PC-3 (cell line): Measurements from ENCODE around the gene FHL2. TPM values are rescaled to one million over a fixed set of nuclear protein-coding genes. Genes with fewer than 3 reads are reported as not detected.

Experiments used
- ATAC-seq: fragments of 200-7000 bp; cut with Tn5 transposase; 2 replicates; pipeline ENCODE4 v1.9.1; 2020; ENCODE audit warnings: mild to moderate bottlenecking, moderate library complexity
- BruUV-seq: library from RNA; stranded (reverse); fragments of 400-500 nt; replicated peaks from 2 replicates; lab custom pipeline; 2021; lab: Mats Ljungman, UMichigan
- CTCF ChIA-PET: fragments of 300-600 bp; sonication (Branson Sonifier 250); formaldehyde crosslinking; loops from one replicate; lab custom pipeline; 2022; ENCODE audit warnings: antibody characterized with exemption; lab: Charles Lee
- POLR2A ChIA-PET: fragments of 300-600 bp; sonication (Branson Sonifier 250); formaldehyde crosslinking; loops from one replicate; lab custom pipeline; 2022; ENCODE audit warnings: antibody characterized with exemption; ENCODE audit not compliant: unreplicated experiment; lab: Charles Lee
- DNase-seq: peaks from one replicate; pipeline ENCODE4 v3.0.0-alpha.2; 2015
- H2AFZ ChIP-seq: fragments of 300-600 bp; sonication (generic); 2 replicates; pipeline ENCODE4 v1.6.0; 2016; ENCODE audit warnings: antibody characterized with exemption, low read length
- H3F3A ChIP-seq: fragments of 300-600 bp; sonication (generic); one replicate; pipeline ENCODE4 v1.6.0; 2017; ENCODE audit warnings: antibody characterized with exemption, low read length, control low read depth, mild to moderate bottlenecking; ENCODE audit not compliant: unreplicated experiment
- H3K27ac ChIP-seq: fragments of 300-600 bp; sonication (generic); 2 replicates; pipeline ENCODE4 v1.5.1; 2016; ENCODE audit warnings: mild to moderate bottlenecking, low read length
- H3K27me3 ChIP-seq: fragments of 300-600 bp; sonication (generic); 2 replicates; pipeline ENCODE4 v1.6.1; 2016; ENCODE audit warnings: low read length, mixed read lengths
- H3K36me3 ChIP-seq: fragments of 300-600 bp; sonication (generic); 2 replicates; pipeline ENCODE4 v1.6.1; 2016; ENCODE audit warnings: low read depth, mixed run types, low read length, mixed read lengths
- H3K4me1 ChIP-seq: fragments of 300-600 bp; sonication (generic); 2 replicates; pipeline ENCODE4 v1.5.1; 2016; ENCODE audit warnings: low read length; ENCODE audit not compliant: insufficient read depth
- H3K4me2 ChIP-seq: fragments of 300-600 bp; sonication (generic); 2 replicates; pipeline ENCODE4 v1.6.0; 2016; ENCODE audit warnings: low read length
- H3K4me3 ChIP-seq: fragments of 300-600 bp; sonication (generic); 2 replicates; pipeline ENCODE4 v1.5.1; 2016; ENCODE audit warnings: mild to moderate bottlenecking, low read length, mixed read lengths
- H3K79me2 ChIP-seq: fragments of 300-600 bp; sonication (generic); 2 replicates; pipeline ENCODE4 v1.6.1; 2017; ENCODE audit warnings: low read length, mixed read lengths
- H3K9ac ChIP-seq: fragments of 300-600 bp; sonication (generic); 2 replicates; pipeline ENCODE4 v1.6.0; 2016; ENCODE audit warnings: mild to moderate bottlenecking, low read length
- H3K9me2 ChIP-seq: fragments of 300-600 bp; sonication (generic); replicated peaks from 2 replicates; pipeline ENCODE4 v1.6.1; 2016; ENCODE audit warnings: mixed run types, low read length, mixed read lengths
- H3K9me3 ChIP-seq: fragments of 300-600 bp; sonication (generic); 2 replicates; pipeline ENCODE4 v1.6.1; 2016; ENCODE audit warnings: low read length, mixed read lengths
- H4K20me1 ChIP-seq: fragments of 300-600 bp; sonication (generic); 2 replicates; pipeline ENCODE4 v1.6.1; 2016; ENCODE audit warnings: low read length, mixed read lengths
- CTCF ChIP-seq: fragments of 300-600 bp; sonication (generic); conservative IDR thresholded peaks from 2 replicates; pipeline ENCODE4 v1.5.1; 2017; ENCODE audit warnings: antibody characterized with exemption, low read depth, mild to moderate bottlenecking, low read length
- EZH2 ChIP-seq: fragments of 300-600 bp; sonication (generic); IDR thresholded peaks from one replicate; pipeline ENCODE4 v1.6.1; 2017; ENCODE audit warnings: antibody characterized with exemption, mild to moderate bottlenecking, low read length; ENCODE audit not compliant: unreplicated experiment
- EZH2phosphoT487 ChIP-seq: fragments of 300-600 bp; sonication (generic); IDR thresholded peaks from 2 replicates; pipeline ENCODE4 v1.6.1; 2018; ENCODE audit warnings: mild to moderate bottlenecking, antibody characterized with exemption, low read length, borderline replicate concordance
- intact Hi-C: fragments of 100-400 bp; cut with micrococcal nuclease; formaldehyde crosslinking; loops from 2 replicates; pipeline ENCODE4 v1.9.0; 2023
- total RNA-seq: library from RNA; depleted of rRNA; stranded (reverse); fragments of >200 nt; gene quantifications from 2 replicates; pipeline ENCODE4 v1.2.3, GENCODE V29; 2014

The FHL2 gene
- total RNA-seq, 1 experiment from 2014 or later: 118 TPM

- Histone ChIP-seq H4K20me1 (no peaks in the 10 kb centered on the region), H3K9me3 (no peaks in the 10 kb centered on the region), H2AFZ (no peak overlapping the region), H3F3A (no peaks in the 10 kb centered on the region), H3K79me2 (no peaks in the 10 kb centered on the region), H3K4me3 (no peak overlapping the region), H3K9me2 (no peaks in the 10 kb centered on the region), H3K27ac (no peak overlapping the region), H3K9ac (no peak overlapping the region), H3K36me3 (no peaks in the 10 kb centered on the region), H3K27me3 (no peaks in the 10 kb centered on the region), H3K4me1 (peaks cover 48% of the 10 kb centered on the region), H3K4me2 (no peak overlapping the region)
- POLR2A ChIA-PET: no interaction called here
- no peak for DNase-seq
- CTCF ChIA-PET: no interaction called here
- no peak for TF ChIP-seq CTCF
- TF ChIP-seq EZH2phosphoT487: no peak
- no peak for TF ChIP-seq EZH2
- ATAC-seq: no peak
- BruUV-seq: no TSS peak
- intact Hi-C loops: no loop called here
These were observed 14.4 kb upstream of the FHL2 start for GRCh38 chr2:105413206-105413605.

GRCh38 chr2:105412584-105412983 is 13.7 kb upstream of the FHL2 start:
- Histone ChIP-seq H2AFZ (no peak overlapping the region), H3K9me3 (no peaks in the 10 kb centered on the region), H3K9ac (no peak overlapping the region), H4K20me1 (no peaks in the 10 kb centered on the region), H3K79me2 (no peaks in the 10 kb centered on the region), H3K27ac (no peak overlapping the region), H3K4me2 (no peak overlapping the region), H3K36me3 (no peaks in the 10 kb centered on the region), H3F3A (no peaks in the 10 kb centered on the region), H3K9me2 (no peaks in the 10 kb centered on the region), H3K27me3 (no peaks in the 10 kb centered on the region), H3K4me3 (no peak overlapping the region), H3K4me1 (peaks cover 41% of the 10 kb centered on the region)
- no peak for ATAC-seq
- intact Hi-C loops: no loop called here
- DNase-seq: no peak
- ChIA-PET POLR2A (no interaction called here), CTCF (no interaction called here)
- TF ChIP-seq EZH2 (no peak), CTCF (no peak), EZH2phosphoT487 (no peak)
- BruUV-seq: no TSS peak

GRCh38 chr2:105411720-105412407 is 13.0 kb upstream of the FHL2 start:
- BruUV-seq: no TSS peak
- H3F3A ChIP-seq: no peaks in the 10 kb centered on the region
- peaks cover 37% of the 10 kb centered on the region for H3K4me1 ChIP-seq
- H3K9me3 ChIP-seq: no peaks in the 10 kb centered on the region
- H3K79me2 ChIP-seq: no peaks in the 10 kb centered on the region
- TF ChIP-seq CTCF (no peak), EZH2phosphoT487 (no peak), EZH2 (no peak)
- H3K4me3 ChIP-seq: no peak overlapping the region
- H3K36me3 ChIP-seq: no peaks in the 10 kb centered on the region
- no peaks in the 10 kb centered on the region for H3K9me2 ChIP-seq
- CTCF ChIA-PET: no interaction called here
- ATAC-seq: no peak
- no peak overlapping the region for H2AFZ ChIP-seq
- peak; percentile 55 for DNase-seq
- intact Hi-C loops: no loop called here
- POLR2A ChIA-PET: no interaction called here
- H3K27me3 ChIP-seq: no peaks in the 10 kb centered on the region
- H3K4me2 ChIP-seq: no peak overlapping the region
- H3K27ac ChIP-seq: 0 out of 2 replicates have a peak overlapping the region, but pooled peaks have one; percentile 74
- H4K20me1 ChIP-seq: no peaks in the 10 kb centered on the region
- no peak overlapping the region for H3K9ac ChIP-seq
